Tibial nerve (tissue), 4 donors: ENCODE data around the gene CMSS1. TPM values are rescaled to one million over a fixed set of nuclear protein-coding genes. Genes with fewer than 3 reads are reported as not detected.

Experiments
- DNase-seq, 2 donors: peaks; one replicate each; pipeline ENCODE4 v3.0.0-alpha.2; 2019; ENCODE audit warnings: low spot score in 2 of 2
- H3K27ac ChIP-seq, 4 donors: fragments of 200-600 bp; sonication (generic) in 3 of 4; one replicate each; pipeline ENCODE4 v1.5.1; 2017 to 2019; ENCODE audit warnings: mild to moderate bottlenecking in 1 of 4
- H3K27me3 ChIP-seq, 2 donors: fragments of 200-600 bp; sonication (generic) in 1 of 2; one replicate each; pipeline versions ENCODE4 v1.5.1 to v1.6.0; 2017 to 2019
- H3K36me3 ChIP-seq, 3 donors: fragments of 200-600 bp; sonication (generic); one replicate each; pipeline ENCODE4 v1.5.1; 2018 to 2019
- H3K4me1 ChIP-seq, 4 donors: fragments of 200-600 bp; sonication (generic) in 3 of 4; one replicate each; pipeline ENCODE4 v1.5.1; 2017 to 2019
- H3K4me3 ChIP-seq, 4 donors: fragments of 200-600 bp; sonication (generic) in 3 of 4; one replicate each; pipeline ENCODE4 v1.5.1; 2017 to 2019; ENCODE audit warnings: mild to moderate bottlenecking in 1 of 4, moderate library complexity in 1 of 4
- H3K9me3 ChIP-seq, 4 donors: fragments of 200-600 bp; sonication (generic) in 3 of 4; one replicate each; pipeline ENCODE4 v1.5.1; 2017 to 2019
- EP300 ChIP-seq, 2 donors: sonication (generic); formaldehyde crosslinking; IDR thresholded peaks; one replicate each; pipeline ENCODE4 v1.6.1; 2017; ENCODE audit warnings: antibody characterized with exemption in 2 of 2, mild to moderate bottlenecking in 1 of 2
- POLR2A ChIP-seq, 2 donors: fragments of 450-650 bp; IDR thresholded peaks; one replicate each; pipeline ENCODE4 v1.6.1; 2017; ENCODE audit warnings: antibody characterized with exemption in 2 of 2, mild to moderate bottlenecking in 2 of 2, moderate library complexity in 2 of 2
- WGBS, 2 donors: methylation state at CpG; one replicate each; pipeline ENCODE4 v1.1.5; 2018; 5-methylcytosine and 5-hydroxymethylcytosine counted together
- total RNA-seq, 4 donors: library from RNA; depleted of rRNA; stranded (reverse); fragments of >200 nt; gene quantifications; one replicate each; pipeline ENCODE4 v1.1.0, GENCODE V29; 2016
- TF ChIP-seq, protein P1 (sequence below), 5 experiments: fragments of 200-600 bp in 3 of 5; fragments of 450-650 bp in 2 of 5; sonication (generic) in 3 of 5; IDR thresholded peaks; one replicate each; pipeline ENCODE4 v1.5.1; 2016 to 2019; ENCODE audit warnings: antibody characterized with exemption in 5 of 5, mild to moderate bottlenecking in 3 of 5, moderate library complexity in 2 of 5

Gene CMSS1
- total RNA-seq, 4 donors from 2014 or later = 5.5 to 29.1 (median 15.7) TPM

DNA sequence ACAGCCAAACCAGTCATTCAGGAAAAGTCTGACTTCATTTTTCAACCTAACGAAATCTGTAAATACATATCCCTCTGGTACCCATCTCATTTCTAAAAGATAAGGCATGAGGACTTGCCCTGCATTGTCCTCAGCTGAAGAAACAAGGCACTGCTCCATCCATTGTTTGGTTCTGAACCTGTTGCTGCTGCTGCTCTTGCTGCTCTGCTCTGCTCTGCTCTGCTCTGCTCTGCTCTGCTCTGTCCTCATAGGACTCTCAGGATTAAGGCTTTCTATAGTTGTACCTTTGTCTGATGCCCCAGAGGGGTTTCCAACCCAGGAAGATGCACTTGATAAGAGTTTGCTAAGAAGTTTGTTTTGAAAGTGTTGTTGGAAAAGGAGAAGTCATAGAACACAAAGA, 38.2 kb downstream of the CMSS1 start:
- H3K27ac ChIP-seq = no peak overlapping the region
- H3K9me3 ChIP-seq = no peaks in the 10 kb centered on the region
- 94 to 98% methylated on average over 1 of the region's 1 CpG for WGBS, 2 donors
- no peak for DNase-seq
- no peaks in the 10 kb centered on the region for H3K27me3 ChIP-seq
- peaks cover 0 to under 1% (median 0%) of the 10 kb centered on the region in 3 donors for H3K36me3 ChIP-seq
- no peak for TF ChIP-seq EP300 (IDR thresholded peaks at IDR 0.05)
- TF ChIP-seq POLR2A (IDR thresholded peaks at IDR 0.05) = no peak
- TF ChIP-seq, protein P1, sequence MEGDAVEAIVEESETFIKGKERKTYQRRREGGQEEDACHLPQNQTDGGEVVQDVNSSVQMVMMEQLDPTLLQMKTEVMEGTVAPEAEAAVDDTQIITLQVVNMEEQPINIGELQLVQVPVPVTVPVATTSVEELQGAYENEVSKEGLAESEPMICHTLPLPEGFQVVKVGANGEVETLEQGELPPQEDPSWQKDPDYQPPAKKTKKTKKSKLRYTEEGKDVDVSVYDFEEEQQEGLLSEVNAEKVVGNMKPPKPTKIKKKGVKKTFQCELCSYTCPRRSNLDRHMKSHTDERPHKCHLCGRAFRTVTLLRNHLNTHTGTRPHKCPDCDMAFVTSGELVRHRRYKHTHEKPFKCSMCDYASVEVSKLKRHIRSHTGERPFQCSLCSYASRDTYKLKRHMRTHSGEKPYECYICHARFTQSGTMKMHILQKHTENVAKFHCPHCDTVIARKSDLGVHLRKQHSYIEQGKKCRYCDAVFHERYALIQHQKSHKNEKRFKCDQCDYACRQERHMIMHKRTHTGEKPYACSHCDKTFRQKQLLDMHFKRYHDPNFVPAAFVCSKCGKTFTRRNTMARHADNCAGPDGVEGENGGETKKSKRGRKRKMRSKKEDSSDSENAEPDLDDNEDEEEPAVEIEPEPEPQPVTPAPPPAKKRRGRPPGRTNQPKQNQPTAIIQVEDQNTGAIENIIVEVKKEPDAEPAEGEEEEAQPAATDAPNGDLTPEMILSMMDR (IDR thresholded peaks at IDR 0.05) = no peak
- peaks cover 0 to 27% (median 11%) of the 10 kb centered on the region in 4 donors for H3K4me1 ChIP-seq
- no peak overlapping the region for H3K4me3 ChIP-seq

DNA sequence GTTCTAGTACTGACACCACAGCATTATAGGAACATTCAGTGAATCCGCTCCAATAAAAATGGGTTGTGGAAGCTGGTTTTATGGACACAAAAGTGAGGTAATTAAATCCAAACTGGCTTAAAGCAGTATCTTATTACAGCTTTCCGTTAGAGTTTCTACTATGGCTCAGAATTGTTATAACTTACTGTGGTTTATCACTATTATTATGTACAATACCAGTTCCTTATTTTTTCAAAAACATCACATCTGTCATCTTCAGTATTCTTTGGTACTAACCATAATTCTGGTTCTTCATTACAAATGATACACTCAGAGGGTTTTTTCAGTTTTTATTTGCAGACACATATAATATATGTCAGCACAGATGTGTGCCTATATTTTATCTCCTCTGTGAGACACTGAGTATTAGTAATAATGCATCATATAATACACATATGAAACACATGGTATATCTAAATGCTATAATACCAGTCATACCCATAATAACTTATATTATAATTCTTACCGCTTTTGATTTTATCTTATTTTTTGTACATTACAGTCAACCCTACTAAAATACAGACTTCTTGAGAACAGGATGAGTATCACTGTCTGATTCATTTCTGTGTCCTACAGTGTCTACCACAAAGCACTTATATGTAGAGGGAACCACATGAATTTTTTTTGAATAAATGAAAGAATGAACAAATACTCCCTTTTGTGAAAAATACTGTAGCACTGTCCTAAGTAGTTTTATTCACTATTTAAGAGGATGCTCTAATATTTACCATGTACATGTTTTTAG, 39.0 kb downstream of the CMSS1 start:
- peaks cover 0 to 30% (median 11%) of the 10 kb centered on the region in 4 donors for H3K4me1 ChIP-seq
- WGBS, 2 donors = 85 to 88% methylated on average over 3 of the region's 3 CpGs
- peak overlapping the region in 1 of 4 donors; percentile 22 for H3K27ac ChIP-seq

DNA sequence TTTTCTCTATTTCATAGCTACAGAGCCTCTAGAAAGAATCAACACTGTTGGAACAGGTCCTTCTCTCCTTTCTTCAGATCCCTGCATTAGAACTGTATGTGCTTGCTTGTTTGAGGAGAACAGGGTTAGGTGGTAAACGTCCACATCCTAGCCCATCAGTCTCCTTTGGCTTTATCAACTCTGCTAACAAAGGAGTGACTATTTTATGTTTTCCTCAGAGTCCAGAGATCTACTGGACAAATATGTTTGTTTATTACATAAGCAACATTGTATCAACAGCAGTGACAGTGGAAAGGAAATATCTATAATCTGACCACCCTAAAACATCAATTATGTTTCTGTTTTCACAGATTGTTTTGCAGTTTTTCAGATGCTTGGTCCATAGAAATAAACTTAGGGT, 39.6 kb downstream of the CMSS1 start:
- no peaks in the 10 kb centered on the region for H3K36me3 ChIP-seq
- peak overlapping the region in 1 of 4 donors; percentile 22 for H3K27ac ChIP-seq
- no peaks in the 10 kb centered on the region for H3K27me3 ChIP-seq
- peaks cover 0 to 33% (median 11%) of the 10 kb centered on the region in 4 donors for H3K4me1 ChIP-seq
- no peak overlapping the region for H3K4me3 ChIP-seq
- H3K9me3 ChIP-seq = no peaks in the 10 kb centered on the region
- WGBS, 2 donors = 44 to 52% methylated on average over 1 of the region's 1 CpG
- TF ChIP-seq EP300 (IDR thresholded peaks at IDR 0.05) (no peak), POLR2A (IDR thresholded peaks at IDR 0.05) (no peak)
- TF ChIP-seq, protein P1 (IDR thresholded peaks at IDR 0.05) = no peak
- no peak for DNase-seq

More for the DNA sequence above, 39.0 kb downstream of the CMSS1 start:
- Histone ChIP-seq H3K36me3 (no peaks in the 10 kb centered on the region), H3K4me3 (no peak overlapping the region), H3K27me3 (no peaks in the 10 kb centered on the region), H3K9me3 (no peaks in the 10 kb centered on the region)
- TF ChIP-seq, protein P1 (IDR thresholded peaks at IDR 0.05) = no peak
- TF ChIP-seq EP300 (IDR thresholded peaks at IDR 0.05) (no peak), POLR2A (IDR thresholded peaks at IDR 0.05) (no peak)
- no peak for DNase-seq

DNA sequence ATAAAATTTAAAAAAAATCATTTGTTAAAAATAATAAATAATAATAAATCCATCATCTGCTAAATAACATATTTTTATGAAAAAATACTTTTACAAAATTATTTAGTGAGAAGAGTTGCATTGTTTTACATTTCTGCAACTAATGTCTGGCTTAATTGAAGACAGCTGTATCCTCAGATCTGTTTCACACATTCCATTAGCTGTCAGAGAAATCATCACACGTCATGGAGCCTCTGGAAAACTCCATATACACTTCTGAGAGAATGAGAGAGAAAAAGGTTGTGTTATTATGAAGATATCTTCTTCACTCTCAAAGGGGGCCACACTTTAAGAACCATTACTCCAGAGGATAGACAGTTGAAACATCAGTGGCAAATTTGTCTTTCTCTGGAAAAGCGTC, 40.8 kb downstream of the CMSS1 start:
- H3K4me3 ChIP-seq = no peak overlapping the region
- peaks cover 0 to 6% (median 0%) of the 10 kb centered on the region in 3 donors for H3K36me3 ChIP-seq
- peak overlapping the region in 1 of 4 donors; percentile 20 for H3K27ac ChIP-seq
- DNase-seq = no peak
- no peaks in the 10 kb centered on the region for H3K9me3 ChIP-seq
- WGBS, 2 donors = 71 to 74% methylated on average over 2 of the region's 2 CpGs
- H3K4me1 ChIP-seq = peaks cover 0 to 36% (median 11%) of the 10 kb centered on the region in 4 donors
- TF ChIP-seq, protein P1 (IDR thresholded peaks at IDR 0.05) = no peak
- no peaks in the 10 kb centered on the region for H3K27me3 ChIP-seq

DNA sequence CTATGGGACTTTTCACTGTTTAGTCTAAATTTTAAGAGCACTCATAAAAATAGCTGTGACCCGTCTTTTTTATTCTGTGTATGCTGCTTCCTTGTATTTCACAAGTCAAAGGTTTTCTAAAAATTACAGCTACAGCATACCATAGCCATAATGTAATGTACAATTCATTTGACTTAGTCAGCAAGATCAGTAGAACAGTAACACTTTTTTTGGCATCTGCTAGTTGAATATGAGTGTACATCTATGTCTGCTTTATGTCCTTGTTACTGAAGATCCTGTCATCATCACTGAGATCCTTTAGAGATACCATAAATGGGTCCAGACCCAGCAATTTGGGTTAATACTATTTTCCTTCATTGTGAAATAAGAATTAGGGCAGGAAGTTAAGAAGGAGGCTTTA, 42.2 kb downstream of the CMSS1 start:
- H3K9me3 ChIP-seq = no peaks in the 10 kb centered on the region
- H3K27ac ChIP-seq = peak overlapping the region in 2 of 4 donors; percentile 25 to 68
- WGBS, 2 donors = 17 to 29% methylated on average over 1 of the region's 1 CpG
- H3K4me1 ChIP-seq = peaks cover 0 to 43% (median 11%) of the 10 kb centered on the region in 4 donors
- H3K4me3 ChIP-seq = no peak overlapping the region
- H3K27me3 ChIP-seq = no peaks in the 10 kb centered on the region
- peaks cover 0 to 11% (median 0%) of the 10 kb centered on the region in 3 donors for H3K36me3 ChIP-seq
- DNase-seq = no peak
- TF ChIP-seq POLR2A (IDR thresholded peaks at IDR 0.05) (no peak), EP300 (IDR thresholded peaks at IDR 0.05) (no peak)
- TF ChIP-seq, protein P1 (IDR thresholded peaks at IDR 0.05) = no peak
